HEK293 (cell line): ENCODE measurements around the gene TRIM28.

ENCODE experiments used
- CTCF ChIA-PET: fragments of 350-600 bp; formaldehyde crosslinking; extraction: SDS; loops from one replicate; lab custom pipeline; 2021; ENCODE audit warnings: antibody characterized with exemption; lab: Yijun Ruan, JAX
- POLR2A ChIA-PET: fragments of 300-600 bp; formaldehyde crosslinking; extraction: SDS; loops from one replicate; lab custom pipeline; 2020; ENCODE audit warnings: antibody characterized with exemption, inconsistent platforms; lab: Yijun Ruan, JAX
- H3K27ac ChIP-seq: fragments of 200-500 bp; sonication (Bioruptor generic); 2 replicates; pipeline ENCODE4 v1.5.1; 2014; ENCODE audit warnings: low read depth, low read length, control low read depth, inconsistent platforms; ENCODE audit errors: extremely low read depth
- H3K36me3 ChIP-seq, 2 experiments: fragments of 200-500 bp in 1 of 2; sonication (Bioruptor generic) in 1 of 2; 1 replicate in 1 of 2; 2 replicates in 1 of 2; pipeline ENCODE4 v1.5.1; 2014 to 2017; ENCODE audit warnings: inconsistent platforms in 2 of 2, low read length in 2 of 2; ENCODE audit not compliant: control insufficient read depth in 2 of 2, insufficient read depth in 1 of 2
- H3K4me1 ChIP-seq: fragments of 200-500 bp; sonication (Bioruptor generic); 2 replicates; pipeline ENCODE4 v1.5.1; 2014; ENCODE audit warnings: mild to moderate bottlenecking, low read length, inconsistent platforms; ENCODE audit not compliant: control insufficient read depth, insufficient read depth
- H3K4me3 ChIP-seq: 2 replicates; pipeline ENCODE4 v1.5.1; 2011; ENCODE audit warnings: low read depth, mild to moderate bottlenecking, control low read depth, low read length, moderate library complexity
- H3K9me3 ChIP-seq: fragments of 200-500 bp; sonication (Bioruptor generic); 2 replicates; pipeline ENCODE4 v1.5.1; 2014; ENCODE audit warnings: low read depth, low read length, inconsistent platforms; ENCODE audit not compliant: control insufficient read depth, insufficient read depth
- GFI1B ChIP-seq: fragments of 450-650 bp; formaldehyde crosslinking; IDR thresholded peaks from 2 replicates; pipeline ENCODE4 v1.5.1; 2016; ENCODE audit warnings: missing biosample characterization, missing genetic modification characterization
- GLIS1 ChIP-seq: fragments of 450-650 bp; formaldehyde crosslinking; IDR thresholded peaks from 2 replicates; pipeline ENCODE4 v1.5.1; 2016; ENCODE audit warnings: missing biosample characterization, missing genetic modification characterization
- INSM2 ChIP-seq: fragments of 450-650 bp; formaldehyde crosslinking; IDR thresholded peaks from 2 replicates; pipeline ENCODE4 v1.5.1; 2016; ENCODE audit warnings: missing biosample characterization, missing genetic modification characterization
- PATZ1 ChIP-seq: fragments of 450-650 bp; formaldehyde crosslinking; IDR thresholded peaks from 2 replicates; pipeline ENCODE4 v1.5.1; 2016; ENCODE audit warnings: missing biosample characterization, missing genetic modification characterization
- SCRT1 ChIP-seq: fragments of 450-650 bp; formaldehyde crosslinking; IDR thresholded peaks from 2 replicates; pipeline ENCODE4 v1.5.1; 2016; ENCODE audit warnings: missing biosample characterization, missing genetic modification characterization, borderline replicate concordance
- TRIM28 ChIP-seq: IDR thresholded peaks from 2 replicates; pipeline ENCODE4 v1.6.1; 2011; ENCODE audit warnings: low read length, control low read depth, borderline replicate concordance
- ZBTB49 ChIP-seq: fragments of 450-650 bp; formaldehyde crosslinking; IDR thresholded peaks from 2 replicates; pipeline ENCODE4 v1.5.1; 2016; ENCODE audit warnings: missing biosample characterization, missing genetic modification characterization, low read depth
- ZBTB6 ChIP-seq: fragments of 450-650 bp; formaldehyde crosslinking; IDR thresholded peaks from 2 replicates; pipeline ENCODE4 v1.5.1; 2017; ENCODE audit warnings: missing biosample characterization, missing genetic modification characterization
- ZBTB8A ChIP-seq: fragments of 450-650 bp; formaldehyde crosslinking; IDR thresholded peaks from 2 replicates; pipeline ENCODE4 v1.5.1; 2016; ENCODE audit warnings: missing biosample characterization, missing genetic modification characterization
- ZFP69B ChIP-seq: fragments of 450-650 bp; formaldehyde crosslinking; IDR thresholded peaks from 2 replicates; pipeline ENCODE4 v1.5.1; 2016; ENCODE audit warnings: missing biosample characterization, missing genetic modification characterization
- ZNF155 ChIP-seq: fragments of 450-650 bp; formaldehyde crosslinking; IDR thresholded peaks from 2 replicates; pipeline ENCODE4 v1.5.1; 2016; ENCODE audit warnings: missing biosample characterization, missing genetic modification characterization
- ZNF280C ChIP-seq: fragments of 450-650 bp; formaldehyde crosslinking; IDR thresholded peaks from 2 replicates; pipeline ENCODE4 v1.5.1; 2016; ENCODE audit warnings: missing biosample characterization, missing genetic modification characterization
- ZNF366 ChIP-seq: fragments of 450-650 bp; formaldehyde crosslinking; conservative IDR thresholded peaks from 2 replicates; pipeline ENCODE4 v1.5.1; 2016; ENCODE audit warnings: missing biosample characterization, missing genetic modification characterization
- ZNF404 ChIP-seq: fragments of 450-650 bp; formaldehyde crosslinking; IDR thresholded peaks from 2 replicates; pipeline ENCODE4 v1.5.1; 2017; ENCODE audit warnings: missing biosample characterization, missing genetic modification characterization
- ZNF510 ChIP-seq: fragments of 450-650 bp; formaldehyde crosslinking; IDR thresholded peaks from 2 replicates; pipeline ENCODE4 v1.5.1; 2018; ENCODE audit warnings: mild to moderate bottlenecking, missing genetic modification characterization, missing biosample characterization; ENCODE audit not compliant: insufficient replicate concordance
- ZNF558 ChIP-seq: fragments of 450-650 bp; formaldehyde crosslinking; IDR thresholded peaks from 2 replicates; pipeline ENCODE4 v1.5.1; 2016; ENCODE audit warnings: missing biosample characterization, missing genetic modification characterization
- ZNF623 ChIP-seq: fragments of 450-650 bp; formaldehyde crosslinking; IDR thresholded peaks from 2 replicates; pipeline ENCODE4 v1.5.1; 2016; ENCODE audit warnings: missing biosample characterization, missing genetic modification characterization
- ZNF658 ChIP-seq: fragments of 450-650 bp; formaldehyde crosslinking; IDR thresholded peaks from 2 replicates; pipeline ENCODE4; 2016; ENCODE audit warnings: missing biosample characterization, missing genetic modification characterization
- ZNF701 ChIP-seq: fragments of 450-650 bp; formaldehyde crosslinking; IDR thresholded peaks from 2 replicates; pipeline ENCODE4 v1.5.1; 2016; ENCODE audit warnings: missing biosample characterization, missing genetic modification characterization
- ZNF704 ChIP-seq: fragments of 450-650 bp; formaldehyde crosslinking; IDR thresholded peaks from 2 replicates; pipeline ENCODE4 v1.5.1; 2016; ENCODE audit warnings: missing biosample characterization, missing genetic modification characterization
- ZNF768 ChIP-seq: fragments of 450-650 bp; formaldehyde crosslinking; IDR thresholded peaks from 2 replicates; pipeline ENCODE4 v1.5.1; 2018; ENCODE audit warnings: missing biosample characterization, mild to moderate bottlenecking, missing genetic modification characterization
- ZNF843 ChIP-seq: fragments of 450-650 bp; formaldehyde crosslinking; IDR thresholded peaks from 2 replicates; pipeline ENCODE4 v1.5.1; 2016; ENCODE audit warnings: missing biosample characterization, missing genetic modification characterization

The TRIM28 gene

GRCh38 chr19:58560007-58560887 lies 16.4 kb downstream of the TRIM28 start:
- H3K9me3 ChIP-seq, result no peaks in the 10 kb centered on the region
- ChIA-PET CTCF (no interaction called here), POLR2A (interaction anchor here (1.0 to 4.0 kb wide), 15 partner anchors 8 to 152 kb away, joined by 3 to 62 read pairs (median 12); partner anchors contain the start of genes MZF1, TRIM28, ZBTB45 and ZNF324B)
- peaks cover 14% of the 10 kb centered on the region for H3K4me1 ChIP-seq
- H3K27ac ChIP-seq, result peak overlapping the region; percentile 99; the same call in 1 of the 2 replicates
- peaks cover 9 to 47% of the 10 kb centered on the region in 2 experiments for H3K36me3 ChIP-seq
- TF ChIP-seq GFI1B (no peak), ZNF510 (tag by site-specific recombination) (no peak), ZNF704 (no peak), ZNF768 (tag by site-specific recombination) (no peak), ZNF404 (no peak), PATZ1 (tag by site-specific recombination) (no peak), ZBTB49 (tag by site-specific recombination) (no peak), ZNF701 (tag by site-specific recombination) (no peak), INSM2 (tag by site-specific recombination) (no peak), TRIM28 (no peak)
- peak overlapping the region; percentile 89 for H3K4me3 ChIP-seq

GRCh38 chr19:58560921-58561320 lies 17.1 kb downstream of the TRIM28 start:
- ChIA-PET CTCF (no interaction called here), POLR2A (interaction anchor here (2.1 to 3.6 kb wide), 6 partner anchors 8 to 41 kb away, joined by 4 to 19 read pairs (median 16); partner anchors contain the start of genes MZF1, TRIM28 and ZBTB45)
- no peak overlapping the region for H3K27ac ChIP-seq
- no peaks in the 10 kb centered on the region for H3K9me3 ChIP-seq
- peaks cover 9 to 40% of the 10 kb centered on the region in 2 experiments for H3K36me3 ChIP-seq
- H3K4me1 ChIP-seq, result peaks cover 10% of the 10 kb centered on the region; the same call in 1 of the 2 replicates
- H3K4me3 ChIP-seq, result no peak overlapping the region
- no peak for TF ChIP-seq ZBTB8A
- TF ChIP-seq ZNF155, result no peak
- TF ChIP-seq ZNF843 (tag by site-specific recombination), result no peak
- no peak for TF ChIP-seq ZNF658 (tag by site-specific recombination)
- TF ChIP-seq ZNF558 (tag by site-specific recombination), result no peak
- no peak for TF ChIP-seq ZNF280C (tag by site-specific recombination)
- TF ChIP-seq SCRT1 (tag by site-specific recombination), result no peak
- no peak for TF ChIP-seq ZBTB6 (tag by site-specific recombination)
- TF ChIP-seq TRIM28, result no peak
- no peak for TF ChIP-seq ZNF366 (tag by site-specific recombination)
- TF ChIP-seq GLIS1 (tag by site-specific recombination), result no peak
- TF ChIP-seq ZFP69B (tag by site-specific recombination), result no peak
- no peak for TF ChIP-seq ZNF623 (tag by site-specific recombination)
